GM23248 (cell line): ENCODE results near the gene GPR108.

Source experiments
- EZH2 ChIP-seq: fragments of 200-600 bp; sonication (generic); IDR thresholded peaks from 2 replicates; pipeline ENCODE4 v1.6.1; 2018; ENCODE audit warnings: antibody characterized with exemption, mild to moderate bottlenecking; ENCODE audit not compliant: insufficient read depth, poor library complexity, severe bottlenecking
- EZH2phosphoT487 ChIP-seq: fragments of 200-600 bp; sonication (generic); IDR thresholded peaks from 2 replicates; pipeline ENCODE4 v1.6.1; 2018; ENCODE audit warnings: antibody characterized with exemption, moderate library complexity, mild to moderate bottlenecking, low read depth; ENCODE audit not compliant: insufficient read depth

- no peak for TF ChIP-seq EZH2
- TF ChIP-seq EZH2phosphoT487 = no peak
Measured at GRCh38 chr19:6697291-6697690, 40.1 kb downstream of the GPR108 start.
